Esophagus squamous epithelium (tissue), 5 donors: ENCODE data around the gene POLR2H. TPM values are rescaled to one million over a fixed set of nuclear protein-coding genes. Genes with fewer than 3 reads are reported as not detected.
"Not testable (repeated sequence)": the region's sequence is repeated elsewhere in the genome, so short reads cannot be mapped to it uniquely, and the experiment has no call there.

Source experiments
- DNase-seq: peaks from one replicate; lab custom pipeline; 2025; lab: John Stamatoyannopoulos, UW
- H3K27ac ChIP-seq, 4 donors: fragments of 200-600 bp; sonication (generic); one replicate each; pipeline ENCODE4 v1.5.1; 2016 to 2019; ENCODE audit warnings: mild to moderate bottlenecking in 1 of 4
- H3K27me3 ChIP-seq, 4 donors: fragments of 200-600 bp; sonication (generic); 1 replicate in 3 of 4; 2 replicates in 1 of 4; pipeline versions ENCODE4 v1.5.1 to v1.6.0; 2017 to 2021; ENCODE audit warnings: antibody characterized with exemption in 1 of 4
- H3K36me3 ChIP-seq, 3 donors: fragments of 200-600 bp; sonication (generic); one replicate each; pipeline ENCODE4 v1.5.1; 2016 to 2019
- H3K4me1 ChIP-seq, 3 donors: fragments of 200-600 bp; sonication (generic); one replicate each; pipeline ENCODE4 v1.5.1; 2017 to 2019
- H3K4me3 ChIP-seq, 4 donors: fragments of 200-600 bp; sonication (generic); 1 replicate in 3 of 4; 2 replicates in 1 of 4; pipeline ENCODE4 v1.5.1; 2016 to 2019; ENCODE audit warnings: mild to moderate bottlenecking in 2 of 4, moderate library complexity in 1 of 4
- H3K9me3 ChIP-seq, 3 donors: fragments of 200-600 bp; sonication (generic); one replicate each; pipeline ENCODE4 v1.5.1; 2016 to 2019
- CTCF ChIP-seq, 6 experiments: fragments of 450-650 bp in 4 of 6; fragments of 200-600 bp in 2 of 6; sonication (generic) in 2 of 6; IDR thresholded peaks; one replicate each; pipeline ENCODE4 v1.5.1; 2016 to 2019; ENCODE audit warnings: antibody characterized with exemption in 6 of 6, mild to moderate bottlenecking in 4 of 6, moderate library complexity in 4 of 6
- POLR2A ChIP-seq, 4 donors: fragments of 450-650 bp; IDR thresholded peaks; one replicate each; pipeline ENCODE4 v1.6.1; 2017; ENCODE audit warnings: antibody characterized with exemption in 4 of 4, mild to moderate bottlenecking in 4 of 4, moderate library complexity in 3 of 4
- WGBS, 2 donors: methylation state at CpG; one replicate each; pipeline ENCODE4 v1.1.5; 2018; 5-methylcytosine and 5-hydroxymethylcytosine counted together
- intact Hi-C: fragments of 100-400 bp; cut with DNase I; formaldehyde crosslinking; loops from one replicate; pipeline ENCODE4 v1.15.0; 2022
- total RNA-seq, 4 donors: library from RNA; depleted of rRNA; stranded (reverse); fragments of >200 nt; gene quantifications; one replicate each; pipeline ENCODE4 v1.1.0, GENCODE V29; 2016
- donor health status: DM: yes; HTN: yes; CAD: no.

The POLR2H gene
- total RNA-seq, 4 donors from 2014 or later, result 49.5 to 98.5 (median 64.9) TPM

DNA sequence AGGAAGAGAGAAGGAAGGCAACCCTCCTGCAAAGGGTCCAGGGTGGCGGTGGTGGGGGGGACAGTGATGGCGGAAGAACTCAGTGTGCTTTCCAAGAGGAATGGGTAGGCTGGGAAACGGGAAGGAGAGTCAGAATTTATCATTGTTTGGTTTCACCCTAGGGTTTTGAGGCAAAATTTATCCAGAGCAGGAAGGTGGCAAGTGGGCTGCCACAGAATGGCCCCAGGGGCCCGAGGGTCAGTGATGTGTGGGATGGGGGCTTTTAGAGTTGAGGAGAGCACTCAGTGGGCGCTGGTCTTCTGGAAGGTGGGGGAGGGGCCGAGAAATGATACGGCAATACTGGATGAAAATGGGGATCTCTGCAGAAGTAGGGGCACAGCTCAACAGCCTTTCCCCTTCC lies 23.5 kb upstream of the POLR2H start:
- Histone ChIP-seq H3K4me1 (peaks cover 41 to 97% (median 44%) of the 10 kb centered on the region in 3 donors), H3K27me3 (no peaks in the 10 kb centered on the region), H3K27ac (peak overlapping the region; percentile 93 to 99 (median 98)), H3K4me3 (peak overlapping the region in 2 of 4 donors; percentile 31 to 52), H3K9me3 (no peaks in the 10 kb centered on the region), H3K36me3 (peaks cover 9 to 41% (median 20%) of the 10 kb centered on the region in 3 donors)
- TF ChIP-seq CTCF (IDR thresholded peaks at IDR 0.05) (no peak), POLR2A (IDR thresholded peaks at IDR 0.05) (no peak)
- DNase-seq, result no peak
- WGBS, 2 donors, result 53 to 58% methylated on average over 6 of the region's 7 CpGs
- intact Hi-C loops, result no loop called here

DNA sequence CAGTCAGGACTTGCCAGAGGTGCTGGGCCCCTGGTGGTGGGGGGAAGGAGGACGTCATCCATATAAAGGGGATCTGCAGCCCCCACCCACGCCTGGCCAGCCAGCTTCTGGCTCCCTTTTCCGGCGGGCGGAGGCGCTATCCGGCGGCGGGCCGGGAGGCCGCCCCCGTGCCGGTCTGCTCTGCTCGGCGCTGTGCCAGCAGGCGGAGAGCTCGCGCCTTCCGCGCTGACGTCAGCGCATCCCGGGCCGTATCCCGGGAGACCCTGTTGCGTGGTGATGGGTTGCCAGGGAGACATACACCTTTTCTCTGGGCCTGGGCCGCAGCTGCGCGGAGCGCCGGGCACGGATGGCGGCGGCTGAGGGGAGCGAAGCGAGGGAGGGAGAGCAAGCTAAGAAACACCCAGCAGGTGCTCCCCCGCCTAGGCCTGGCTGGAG lies 23.0 kb upstream of the POLR2H start:
- Histone ChIP-seq H3K9me3 (no peaks in the 10 kb centered on the region), H3K4me3 (peak overlapping the region in 3 of 4 donors; percentile 28 to 52 (median 31)), H3K27me3 (no peaks in the 10 kb centered on the region), H3K4me1 (peaks cover 44 to 97% (median 47%) of the 10 kb centered on the region in 3 donors), H3K36me3 (peaks cover 6 to 41% (median 18%) of the 10 kb centered on the region in 3 donors), H3K27ac (peak overlapping the region; percentile 93 to 99 (median 98))
- WGBS, 2 donors, result no CpG with 5 or more reads among the region's 37 CpGs
- intact Hi-C loops, result no loop called here
- no peak for TF ChIP-seq POLR2A (IDR thresholded peaks at IDR 0.05)
- TF ChIP-seq CTCF (IDR thresholded peaks at IDR 0.05), result peak in 1 of 6 experiments; percentile 20
- DNase-seq, result no peak

DNA sequence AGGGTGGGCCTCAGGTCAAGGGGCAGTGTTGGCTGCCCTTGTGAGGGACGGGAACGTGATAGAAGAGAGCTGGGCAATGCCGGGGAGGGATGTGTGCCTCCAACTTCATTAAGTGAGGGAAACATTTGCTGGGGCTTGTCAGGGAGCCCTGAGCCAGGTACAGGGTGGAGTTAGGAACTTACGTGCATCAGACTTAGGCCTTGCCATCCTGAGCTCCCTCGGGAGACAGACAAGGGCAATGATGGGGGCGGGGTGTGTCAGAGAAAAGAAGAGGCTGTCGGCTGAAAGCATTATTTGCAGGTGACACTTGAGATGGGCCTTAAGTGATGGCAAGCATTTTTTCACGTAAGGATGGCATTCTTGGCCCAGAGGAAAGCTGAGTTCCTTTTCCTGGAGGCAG lies 22.5 kb upstream of the POLR2H start:
- Histone ChIP-seq H3K27me3 (no peaks in the 10 kb centered on the region), H3K27ac (peak overlapping the region; percentile 93 to 99 (median 98)), H3K4me1 (peaks cover 44 to 97% (median 47%) of the 10 kb centered on the region in 3 donors), H3K9me3 (no peaks in the 10 kb centered on the region), H3K36me3 (peaks cover 6 to 39% (median 13%) of the 10 kb centered on the region in 3 donors), H3K4me3 (peak overlapping the region in 3 of 4 donors; percentile 28 to 52 (median 31))
- intact Hi-C loops, result no loop called here
- no peak for DNase-seq
- WGBS, 2 donors, result 27 to 34% methylated on average over 5 to 8 of the region's 8 CpGs
- no peak for TF ChIP-seq POLR2A (IDR thresholded peaks at IDR 0.05)
- no peak for TF ChIP-seq CTCF (IDR thresholded peaks at IDR 0.05)

DNA sequence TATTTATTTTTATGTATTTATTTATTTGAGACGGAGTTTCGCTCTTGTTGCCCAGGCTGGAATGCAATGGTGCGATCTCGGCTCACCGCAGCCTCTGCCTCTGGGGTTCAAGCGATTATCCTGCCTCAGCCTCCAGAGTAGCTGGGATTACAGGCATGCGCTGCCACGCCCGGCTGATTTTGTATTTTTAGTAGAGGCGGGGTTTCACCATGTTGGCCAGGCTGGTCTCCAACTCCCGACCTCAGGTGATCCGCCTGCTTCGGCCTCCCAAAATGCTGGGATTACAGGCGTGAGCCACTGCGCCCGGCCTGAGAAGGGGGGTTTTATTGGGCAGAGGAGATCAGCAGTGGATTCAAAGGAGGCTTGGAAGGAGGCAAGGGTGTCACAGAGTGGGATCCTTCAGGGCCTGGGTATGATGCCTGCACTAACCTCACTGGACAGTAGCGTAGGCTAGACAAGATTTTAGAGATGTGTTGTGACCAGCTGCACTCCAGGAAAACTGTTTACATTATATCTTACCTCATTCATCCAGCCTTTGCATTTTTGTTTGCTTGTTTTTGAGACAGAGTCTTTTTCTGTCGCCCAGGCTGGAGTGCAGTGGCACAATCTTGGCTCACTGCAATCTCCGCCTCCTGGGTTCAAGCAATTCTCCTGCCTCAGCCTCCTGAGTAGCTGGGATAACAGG lies 21.9 kb upstream of the POLR2H start:
- intact Hi-C loops, H3K9me3 ChIP-seq, H3K27me3 ChIP-seq, DNase-seq: not testable (repeated sequence)
- H3K27ac ChIP-seq, result peak overlapping the region in 3 of 4 donors; percentile 96 to 99 (median 99)
- 36 to 58% methylated on average over 13 to 16 of the region's 19 CpGs for WGBS, 2 donors
- H3K36me3 ChIP-seq, result peaks cover 10 to 39% (median 11%) of the 10 kb centered on the region in 3 donors
- H3K4me1 ChIP-seq, result peaks cover 44 to 97% (median 47%) of the 10 kb centered on the region in 3 donors
- H3K4me3 ChIP-seq, result peak overlapping the region in 1 of 4 donors; percentile 28

GRCh38 chr3:184341925-184342324 lies 19.6 kb upstream of the POLR2H start:
- peaks cover 41 to 92% (median 49%) of the 10 kb centered on the region in 3 donors for H3K4me1 ChIP-seq
- no peaks in the 10 kb centered on the region for H3K27me3 ChIP-seq
- TF ChIP-seq POLR2A (IDR thresholded peaks at IDR 0.05) (no peak), CTCF (IDR thresholded peaks at IDR 0.05) (no peak)
- no peaks in the 10 kb centered on the region for H3K9me3 ChIP-seq
- H3K36me3 ChIP-seq, result peaks cover 4 to 46% (median 5%) of the 10 kb centered on the region in 3 donors
- peak overlapping the region in 1 of 4 donors; percentile 27 for H3K27ac ChIP-seq
- DNase-seq, result no peak
- WGBS, 2 donors, result 50 to 61% methylated on average over 6 to 7 of the region's 7 CpGs
- intact Hi-C loops, result no loop called here
- no peak overlapping the region for H3K4me3 ChIP-seq
